Liver (tissue), 9 donors: Measurements from ENCODE around the gene ETS2. TPM values are rescaled to one million over a fixed set of nuclear protein-coding genes. Genes with fewer than 3 reads are reported as not detected.

Source experiments
- DNase-seq: peaks from one replicate; pipeline ENCODE4 v3.0.0-alpha.2; 2017; ENCODE audit warnings: low spot score
- H3K27ac ChIP-seq, 2 donors: one replicate each; pipeline ENCODE4 v1.7.0; 2013; ENCODE audit warnings: inconsistent platforms in 2 of 2, low read length in 2 of 2, control low read depth in 1 of 2, low read depth in 1 of 2, mild to moderate bottlenecking in 1 of 2
- H3K27me3 ChIP-seq, 4 donors: one replicate each; pipeline versions ENCODE4 v1.6.1 to v1.7.0; 2013; ENCODE audit warnings: low read length in 3 of 4, inconsistent platforms in 1 of 4, mild to moderate bottlenecking in 1 of 4, moderate library complexity in 1 of 4; ENCODE audit not compliant: control insufficient read depth in 4 of 4, insufficient read depth in 4 of 4
- H3K36me3 ChIP-seq, 4 donors: one replicate each; pipeline versions ENCODE4 v1.6.1 to v1.7.0; 2013; ENCODE audit warnings: low read length in 3 of 4, mild to moderate bottlenecking in 3 of 4, low read depth in 1 of 4, moderate library complexity in 1 of 4; ENCODE audit not compliant: control insufficient read depth in 4 of 4, insufficient read depth in 3 of 4
- H3K4me1 ChIP-seq, 4 donors: one replicate each; pipeline versions ENCODE4 v1.6.1 to v1.7.0; 2013; ENCODE audit warnings: low read length in 3 of 4, mild to moderate bottlenecking in 3 of 4, moderate library complexity in 1 of 4; ENCODE audit not compliant: control insufficient read depth in 4 of 4, insufficient read depth in 4 of 4
- H3K4me3 ChIP-seq, 3 donors: one replicate each; pipeline versions ENCODE4 v1.6.1 to v1.7.0; 2013; ENCODE audit warnings: low read length in 3 of 3, control low read depth in 1 of 3, low read depth in 1 of 3, mild to moderate bottlenecking in 1 of 3
- H3K9ac ChIP-seq, 2 donors: one replicate each; pipeline ENCODE4 v1.7.0; 2013; ENCODE audit warnings: low read length in 2 of 2, mild to moderate bottlenecking in 2 of 2, moderate library complexity in 2 of 2, control low read depth in 1 of 2, low read depth in 1 of 2
- H3K9me3 ChIP-seq, 4 donors: one replicate each; pipeline versions ENCODE4 v1.6.1 to v1.7.0; 2013; ENCODE audit warnings: low read length in 3 of 4; ENCODE audit not compliant: control insufficient read depth in 4 of 4
- EGR1 ChIP-seq, 2 donors: IDR thresholded peaks; 2 replicates each; pipeline ENCODE4 v1.6.1; 2016 to 2018; ENCODE audit warnings: antibody characterized with exemption in 2 of 2, low read depth in 2 of 2
- FOXA1 ChIP-seq: IDR thresholded peaks from 2 replicates; pipeline ENCODE4 v1.6.1; 2016; ENCODE audit warnings: antibody characterized with exemption
- GABPA ChIP-seq, 2 donors: IDR thresholded peaks in 1 of 2; conservative IDR thresholded peaks in 1 of 2; 2 replicates each; pipeline ENCODE4 v1.6.1; 2016; ENCODE audit warnings: antibody characterized with exemption in 2 of 2, mild to moderate bottlenecking in 1 of 2, moderate library complexity in 1 of 2
- HNF4A ChIP-seq, 2 donors: conservative IDR thresholded peaks; 2 replicates each; pipeline ENCODE4 v1.6.1; 2016; ENCODE audit warnings: antibody characterized with exemption in 2 of 2, mild to moderate bottlenecking in 2 of 2
- MAX ChIP-seq: IDR thresholded peaks from 2 replicates; pipeline ENCODE4 v1.6.1; 2016; ENCODE audit warnings: antibody characterized with exemption
- NR2F2 ChIP-seq: IDR thresholded peaks from 2 replicates; pipeline ENCODE4 v1.6.1; 2016; ENCODE audit warnings: antibody characterized with exemption
- SP1 ChIP-seq: IDR thresholded peaks from 2 replicates; pipeline ENCODE4 v1.6.1; 2018; ENCODE audit warnings: antibody characterized with exemption, mild to moderate bottlenecking
- TAF1 ChIP-seq: conservative IDR thresholded peaks from 2 replicates; pipeline ENCODE4 v1.6.1; 2016; ENCODE audit warnings: antibody characterized with exemption, mild to moderate bottlenecking
- YY1 ChIP-seq: IDR thresholded peaks from 2 replicates; pipeline ENCODE4 v1.6.1; 2016; ENCODE audit warnings: antibody characterized with exemption, mild to moderate bottlenecking
- WGBS: extraction: QIAGEN DNeasy Blood & Tissue Kit; methylation state at CpG from one replicate; pipeline ENCODE4 v1.1.7; 2013; 5-methylcytosine and 5-hydroxymethylcytosine counted together
- polyA plus RNA-seq, 2 donors: library from polyadenylated mRNA; stranded (reverse) in 1 of 2; unstranded in 1 of 2; fragments of 200-250 nt in 1 of 2; fragments of >200 nt in 1 of 2; fragmentation: Nextera tagmentation in 1 of 2; extraction: Ambion mirVana in 1 of 2; gene quantifications; one replicate each; pipeline versions ENCODE4 v1.2.1 to v1.2.3, GENCODE V29; 2013 to 2015
- total RNA-seq, 2 donors: library from RNA; depleted of rRNA; stranded (reverse); fragments of >200 nt; gene quantifications; one replicate each; pipeline ENCODE4 v1.2.3, GENCODE V29; 2014
- TF ChIP-seq, protein P1 (sequence below): IDR thresholded peaks from 2 replicates; pipeline ENCODE4 v1.6.1; 2016; ENCODE audit warnings: antibody characterized with exemption, mild to moderate bottlenecking
- TF ChIP-seq, protein P2 (sequence below): IDR thresholded peaks from 2 replicates; pipeline ENCODE4 v1.6.1; 2016; ENCODE audit warnings: antibody characterized with exemption
- TF ChIP-seq, protein P3 (sequence below): IDR thresholded peaks from 2 replicates; pipeline ENCODE4 v1.6.1; 2016; ENCODE audit warnings: antibody characterized with exemption
- donor health status: healthy.
- donor health status: healthy.
- donor health status: healthy.
- donor health status: healthy.
- donor health status: healthy.

ETS2 gene
- total and polyA plus RNA-seq, 4 donors = 20.2 to 90.7 (median 41.8) TPM

DNA sequence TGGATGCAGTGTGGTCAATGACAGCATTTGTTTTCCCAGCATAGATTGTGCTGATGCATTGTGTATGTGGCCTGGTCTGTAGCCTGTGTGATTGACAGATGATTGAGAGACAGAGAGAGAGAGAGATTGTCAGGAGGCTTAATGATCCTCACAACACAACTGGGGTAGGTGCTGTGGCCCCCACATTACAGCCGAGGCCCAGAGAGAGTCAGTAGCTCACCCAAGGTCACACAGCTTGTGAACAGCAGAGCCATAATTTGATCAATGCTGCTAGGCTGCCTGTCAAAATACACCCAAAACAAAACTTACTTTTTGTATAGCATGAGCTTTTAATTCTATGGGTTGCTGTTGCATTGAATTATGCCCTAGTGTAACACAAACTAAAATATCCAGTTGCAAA lies 20.2 kb upstream of the ETS2 start:
- Histone ChIP-seq H3K4me1 (peaks cover 0 to 4% (median 0%) of the 10 kb centered on the region in 4 donors), H3K27me3 (no peaks in the 10 kb centered on the region), H3K9ac (no peak overlapping the region), H3K36me3 (no peaks in the 10 kb centered on the region), H3K27ac (no peak overlapping the region), H3K9me3 (peaks cover 0 to 2% (median 0%) of the 10 kb centered on the region in 4 donors), H3K4me3 (no peak overlapping the region)
- 90% methylated on average over 1 of the region's 1 CpG for WGBS
- DNase-seq = no peak
- TF ChIP-seq EGR1 (IDR thresholded peaks at IDR 0.05; ENCODE audit: low read depth in 2 of 2) (no peak), FOXA1 (no peak)
- TF ChIP-seq, protein P1, sequence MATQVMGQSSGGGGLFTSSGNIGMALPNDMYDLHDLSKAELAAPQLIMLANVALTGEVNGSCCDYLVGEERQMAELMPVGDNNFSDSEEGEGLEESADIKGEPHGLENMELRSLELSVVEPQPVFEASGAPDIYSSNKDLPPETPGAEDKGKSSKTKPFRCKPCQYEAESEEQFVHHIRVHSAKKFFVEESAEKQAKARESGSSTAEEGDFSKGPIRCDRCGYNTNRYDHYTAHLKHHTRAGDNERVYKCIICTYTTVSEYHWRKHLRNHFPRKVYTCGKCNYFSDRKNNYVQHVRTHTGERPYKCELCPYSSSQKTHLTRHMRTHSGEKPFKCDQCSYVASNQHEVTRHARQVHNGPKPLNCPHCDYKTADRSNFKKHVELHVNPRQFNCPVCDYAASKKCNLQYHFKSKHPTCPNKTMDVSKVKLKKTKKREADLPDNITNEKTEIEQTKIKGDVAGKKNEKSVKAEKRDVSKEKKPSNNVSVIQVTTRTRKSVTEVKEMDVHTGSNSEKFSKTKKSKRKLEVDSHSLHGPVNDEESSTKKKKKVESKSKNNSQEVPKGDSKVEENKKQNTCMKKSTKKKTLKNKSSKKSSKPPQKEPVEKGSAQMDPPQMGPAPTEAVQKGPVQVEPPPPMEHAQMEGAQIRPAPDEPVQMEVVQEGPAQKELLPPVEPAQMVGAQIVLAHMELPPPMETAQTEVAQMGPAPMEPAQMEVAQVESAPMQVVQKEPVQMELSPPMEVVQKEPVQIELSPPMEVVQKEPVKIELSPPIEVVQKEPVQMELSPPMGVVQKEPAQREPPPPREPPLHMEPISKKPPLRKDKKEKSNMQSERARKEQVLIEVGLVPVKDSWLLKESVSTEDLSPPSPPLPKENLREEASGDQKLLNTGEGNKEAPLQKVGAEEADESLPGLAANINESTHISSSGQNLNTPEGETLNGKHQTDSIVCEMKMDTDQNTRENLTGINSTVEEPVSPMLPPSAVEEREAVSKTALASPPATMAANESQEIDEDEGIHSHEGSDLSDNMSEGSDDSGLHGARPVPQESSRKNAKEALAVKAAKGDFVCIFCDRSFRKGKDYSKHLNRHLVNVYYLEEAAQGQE = no peak
- TF ChIP-seq, protein P2, sequence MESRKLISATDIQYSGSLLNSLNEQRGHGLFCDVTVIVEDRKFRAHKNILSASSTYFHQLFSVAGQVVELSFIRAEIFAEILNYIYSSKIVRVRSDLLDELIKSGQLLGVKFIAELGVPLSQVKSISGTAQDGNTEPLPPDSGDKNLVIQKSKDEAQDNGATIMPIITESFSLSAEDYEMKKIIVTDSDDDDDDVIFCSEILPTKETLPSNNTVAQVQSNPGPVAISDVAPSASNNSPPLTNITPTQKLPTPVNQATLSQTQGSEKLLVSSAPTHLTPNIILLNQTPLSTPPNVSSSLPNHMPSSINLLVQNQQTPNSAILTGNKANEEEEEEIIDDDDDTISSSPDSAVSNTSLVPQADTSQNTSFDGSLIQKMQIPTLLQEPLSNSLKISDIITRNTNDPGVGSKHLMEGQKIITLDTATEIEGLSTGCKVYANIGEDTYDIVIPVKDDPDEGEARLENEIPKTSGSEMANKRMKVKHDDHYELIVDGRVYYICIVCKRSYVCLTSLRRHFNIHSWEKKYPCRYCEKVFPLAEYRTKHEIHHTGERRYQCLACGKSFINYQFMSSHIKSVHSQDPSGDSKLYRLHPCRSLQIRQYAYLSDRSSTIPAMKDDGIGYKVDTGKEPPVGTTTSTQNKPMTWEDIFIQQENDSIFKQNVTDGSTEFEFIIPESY = no peak

DNA sequence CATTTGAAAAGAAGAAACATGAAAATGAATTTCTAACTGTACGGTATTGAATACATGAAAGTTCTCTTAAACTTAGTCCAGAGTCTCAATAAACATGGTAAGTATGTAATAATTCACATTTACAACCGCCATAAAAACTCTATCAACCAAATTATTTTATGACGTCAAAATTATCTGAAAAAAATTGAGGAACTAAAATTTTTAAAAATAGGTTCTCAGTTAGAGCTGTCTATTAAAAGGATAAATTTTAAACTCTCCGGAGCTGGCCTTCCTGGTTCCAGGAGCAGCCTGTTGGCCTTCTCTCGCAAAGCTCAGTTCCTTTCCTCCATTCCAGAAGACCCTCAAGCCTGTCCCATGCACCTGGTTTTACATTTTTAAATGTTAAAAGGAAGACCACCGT lies 18.7 kb upstream of the ETS2 start:
- Histone ChIP-seq H3K9me3 (no peaks in the 10 kb centered on the region), H3K4me1 (peaks cover 0 to 4% (median 0%) of the 10 kb centered on the region in 4 donors), H3K9ac (no peak overlapping the region), H3K27me3 (no peaks in the 10 kb centered on the region), H3K36me3 (no peaks in the 10 kb centered on the region), H3K27ac (peak overlapping the region; percentile 38 to 52), H3K4me3 (no peak overlapping the region)
- no peak for DNase-seq
- WGBS = 66% methylated on average over 6 of the region's 6 CpGs
- TF ChIP-seq MAX = no peak

- Histone ChIP-seq H3K9me3 (no peaks in the 10 kb centered on the region), H3K9ac (peak overlapping the region in 1 of 2 donors; percentile 47), H3K4me3 (peak overlapping the region in 2 of 3 donors; percentile 2 to 41), H3K4me1 (peaks cover 0 to 4% (median 0%) of the 10 kb centered on the region in 4 donors), H3K27ac (peak overlapping the region; percentile 79 to 87), H3K36me3 (no peaks in the 10 kb centered on the region), H3K27me3 (no peaks in the 10 kb centered on the region)
- peak; percentile 53 for DNase-seq
- whole genome bisulfite sequencing = 49% methylated on average over 19 of the region's 19 CpGs
- peak; percentile 78 for TF ChIP-seq YY1
- peak in 1 of 2 donors; percentile 18 for TF ChIP-seq EGR1 (IDR thresholded peaks at IDR 0.05; ENCODE audit: low read depth in 2 of 2)
- no peak for TF ChIP-seq GABPA (IDR thresholded peaks at IDR 0.05 in 1 of 2, conservative IDR thresholded peaks at IDR 0.05 in 1 of 2)
- TF ChIP-seq, protein P3, sequence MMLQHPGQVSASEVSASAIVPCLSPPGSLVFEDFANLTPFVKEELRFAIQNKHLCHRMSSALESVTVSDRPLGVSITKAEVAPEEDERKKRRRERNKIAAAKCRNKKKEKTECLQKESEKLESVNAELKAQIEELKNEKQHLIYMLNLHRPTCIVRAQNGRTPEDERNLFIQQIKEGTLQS = peak; percentile 97
- TF ChIP-seq, protein P1 = peak; percentile 85
- TF ChIP-seq MAX = peak; percentile 49
- no peak for TF ChIP-seq FOXA1
- peak; percentile 85 for TF ChIP-seq SP1
- TF ChIP-seq, protein P2 = peak; percentile 79
- peak; percentile 85 to 93 for TF ChIP-seq HNF4A (conservative IDR thresholded peaks at IDR 0.05)
- peak; percentile 15 for TF ChIP-seq NR2F2
- no peak for TF ChIP-seq TAF1
Observed at GRCh38 chr21:38787461-38788274, 18.1 kb upstream of the ETS2 start.
